BE2C (cell line): Measurements from ENCODE around the gene AMOT.

Experiments used
- DNase-seq: peaks from one replicate; pipeline ENCODE4 v3.0.0-alpha.2; 2020
- H3K27me3 ChIP-seq: fragments of 250-450 bp; sonication (Bioruptor Pico); 2 replicates; pipeline ENCODE4 v1.5.1; 2020; ENCODE audit warnings: mild to moderate bottlenecking
- H3K36me3 ChIP-seq: fragments of 250-450 bp; sonication (Bioruptor Pico); 2 replicates; pipeline ENCODE4 v1.5.1; 2020; ENCODE audit warnings: mild to moderate bottlenecking
- H3K4me1 ChIP-seq: fragments of 250-450 bp; sonication (Bioruptor Pico); 2 replicates; pipeline ENCODE4 v1.5.1; 2020
- H3K4me3 ChIP-seq: 2 replicates; pipeline ENCODE4 v1.5.1; 2011; ENCODE audit warnings: low read depth, low read length
- H3K9me3 ChIP-seq: fragments of 250-450 bp; sonication (Bioruptor Pico); 2 replicates; pipeline ENCODE4 v1.5.1; 2020
- TF ChIP-seq, protein P1 (sequence below): IDR thresholded peaks from 2 replicates; pipeline ENCODE4 v1.5.1; 2012; ENCODE audit warnings: mild to moderate bottlenecking, low read depth, low read length

The AMOT gene

DNA sequence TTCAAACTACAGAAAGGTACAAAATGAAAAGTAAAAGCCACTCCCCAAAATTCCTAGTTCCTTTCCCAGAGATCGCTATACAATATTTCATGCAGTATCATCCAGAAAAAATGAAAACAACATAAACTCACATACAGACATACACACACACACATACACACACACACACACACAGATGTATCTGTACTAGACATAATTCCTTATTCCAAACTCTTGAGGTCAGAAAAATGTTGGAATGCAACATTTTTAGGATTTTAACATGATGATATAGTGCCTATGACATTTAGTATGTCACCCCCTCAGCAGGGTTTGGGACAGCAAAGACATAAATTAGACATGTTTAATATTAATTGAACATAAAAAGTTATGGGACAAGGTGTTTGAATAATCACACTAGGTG lies 87.5 kb downstream of the AMOT start:
- no peaks in the 10 kb centered on the region for H3K27me3 ChIP-seq
- no peak for DNase-seq
- H3K9me3 ChIP-seq: no peaks in the 10 kb centered on the region
- no peak overlapping the region for H3K4me3 ChIP-seq
- no peaks in the 10 kb centered on the region for H3K4me1 ChIP-seq
- no peaks in the 10 kb centered on the region for H3K36me3 ChIP-seq
- TF ChIP-seq, protein P1, sequence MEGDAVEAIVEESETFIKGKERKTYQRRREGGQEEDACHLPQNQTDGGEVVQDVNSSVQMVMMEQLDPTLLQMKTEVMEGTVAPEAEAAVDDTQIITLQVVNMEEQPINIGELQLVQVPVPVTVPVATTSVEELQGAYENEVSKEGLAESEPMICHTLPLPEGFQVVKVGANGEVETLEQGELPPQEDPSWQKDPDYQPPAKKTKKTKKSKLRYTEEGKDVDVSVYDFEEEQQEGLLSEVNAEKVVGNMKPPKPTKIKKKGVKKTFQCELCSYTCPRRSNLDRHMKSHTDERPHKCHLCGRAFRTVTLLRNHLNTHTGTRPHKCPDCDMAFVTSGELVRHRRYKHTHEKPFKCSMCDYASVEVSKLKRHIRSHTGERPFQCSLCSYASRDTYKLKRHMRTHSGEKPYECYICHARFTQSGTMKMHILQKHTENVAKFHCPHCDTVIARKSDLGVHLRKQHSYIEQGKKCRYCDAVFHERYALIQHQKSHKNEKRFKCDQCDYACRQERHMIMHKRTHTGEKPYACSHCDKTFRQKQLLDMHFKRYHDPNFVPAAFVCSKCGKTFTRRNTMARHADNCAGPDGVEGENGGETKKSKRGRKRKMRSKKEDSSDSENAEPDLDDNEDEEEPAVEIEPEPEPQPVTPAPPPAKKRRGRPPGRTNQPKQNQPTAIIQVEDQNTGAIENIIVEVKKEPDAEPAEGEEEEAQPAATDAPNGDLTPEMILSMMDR: no peak

DNA sequence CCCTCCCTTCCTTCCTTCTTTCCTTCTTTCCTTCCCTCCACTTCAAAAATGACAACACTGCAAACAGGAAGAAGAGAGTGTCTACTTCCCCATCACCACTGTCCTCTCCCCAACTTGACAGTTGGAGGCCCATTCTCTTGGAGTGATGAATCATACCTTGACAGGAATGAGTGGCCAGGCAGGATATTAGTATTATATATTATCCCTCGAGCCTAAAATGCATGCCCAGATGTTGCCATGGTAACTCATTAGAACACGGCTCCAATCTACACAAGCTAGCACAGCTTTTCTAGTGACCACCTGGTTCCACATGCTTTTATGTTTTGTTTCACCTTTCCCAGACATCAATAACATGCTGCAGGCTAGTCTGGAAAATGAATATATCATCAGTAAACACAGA lies 89.6 kb downstream of the AMOT start:
- TF ChIP-seq, protein P1: no peak
- DNase-seq: no peak
- Histone ChIP-seq H3K36me3 (no peaks in the 10 kb centered on the region), H3K4me3 (no peak overlapping the region), H3K27me3 (no peaks in the 10 kb centered on the region), H3K4me1 (no peaks in the 10 kb centered on the region), H3K9me3 (no peaks in the 10 kb centered on the region)

DNA sequence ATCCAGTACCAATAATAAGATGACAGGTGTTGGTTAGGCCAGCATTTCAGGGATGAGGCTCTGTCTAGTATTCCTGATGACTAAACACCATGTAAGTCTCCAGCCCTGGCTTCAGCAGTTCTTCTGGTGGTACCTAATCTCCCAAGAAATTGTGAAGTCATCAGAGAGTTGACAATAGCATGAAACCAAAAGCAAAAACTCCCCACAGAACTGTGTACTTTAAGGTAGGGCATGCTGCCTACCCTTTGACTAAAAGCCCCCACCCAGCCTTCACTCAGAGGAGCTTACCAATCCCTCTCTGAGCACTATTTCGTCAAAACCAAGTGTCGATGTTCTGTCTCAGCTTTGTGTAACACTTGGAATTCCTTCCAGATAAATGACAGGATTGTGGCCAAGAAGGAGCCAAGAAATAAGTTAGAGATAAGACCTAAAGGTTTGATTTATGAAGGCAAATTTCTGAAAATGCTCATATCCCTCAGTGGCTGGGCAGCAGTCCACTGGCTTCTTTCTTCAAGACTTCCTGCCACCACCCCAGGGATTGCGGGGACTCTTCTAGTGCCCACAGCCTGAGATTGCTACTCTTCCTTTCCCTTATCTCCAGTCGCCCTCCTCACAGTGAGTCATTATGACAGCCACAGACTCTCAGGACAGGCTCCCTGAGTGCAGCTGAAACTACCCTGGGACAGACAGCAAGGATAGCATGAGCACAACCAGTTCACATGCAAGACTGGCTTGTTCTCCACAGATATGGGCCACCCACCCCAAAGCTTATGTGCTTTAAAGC lies 93.6 kb downstream of the AMOT start:
- no peaks in the 10 kb centered on the region; the same call in 1 of the 2 replicates for H3K4me1 ChIP-seq
- peak; percentile 27 for DNase-seq
- TF ChIP-seq, protein P1: no peak
- no peaks in the 10 kb centered on the region for H3K9me3 ChIP-seq
- no peaks in the 10 kb centered on the region for H3K27me3 ChIP-seq
- no peaks in the 10 kb centered on the region for H3K36me3 ChIP-seq
- H3K4me3 ChIP-seq: no peak overlapping the region

GRCh38 chrX:112738347-112739033 lies 102.1 kb downstream of the AMOT start:
- DNase-seq: no peak
- no peaks in the 10 kb centered on the region for H3K36me3 ChIP-seq
- no peaks in the 10 kb centered on the region for H3K9me3 ChIP-seq
- H3K4me1 ChIP-seq: no peaks in the 10 kb centered on the region; the same call in 1 of the 2 replicates
- TF ChIP-seq, protein P1: no peak
- no peak overlapping the region for H3K4me3 ChIP-seq
- no peaks in the 10 kb centered on the region for H3K27me3 ChIP-seq

- Histone ChIP-seq H3K36me3 (no peaks in the 10 kb centered on the region), H3K4me1 (no peaks in the 10 kb centered on the region; the same call in 1 of the 2 replicates), H3K9me3 (no peaks in the 10 kb centered on the region), H3K27me3 (no peaks in the 10 kb centered on the region), H3K4me3 (no peak overlapping the region)
- no peak for DNase-seq
- TF ChIP-seq, protein P1: no peak
Measured at GRCh38 chrX:112736310-112736709, 104.3 kb downstream of the AMOT start.

- no peaks in the 10 kb centered on the region for H3K9me3 ChIP-seq
- DNase-seq: no peak
- no peaks in the 10 kb centered on the region for H3K36me3 ChIP-seq
- H3K4me1 ChIP-seq: no peaks in the 10 kb centered on the region; the same call in 1 of the 2 replicates
- H3K4me3 ChIP-seq: no peak overlapping the region
- TF ChIP-seq, protein P1: no peak
- no peaks in the 10 kb centered on the region for H3K27me3 ChIP-seq
Measured at GRCh38 chrX:112735147-112735546, 105.5 kb downstream of the AMOT start.
